NCI-H345 treated with DMSO at 0.1 percent for 48 hours (cell line): ENCODE data around the gene UBE2D4.

Experiments
- DNase-seq: peaks from one replicate; lab custom pipeline; 2025; ENCODE audit not compliant: unreplicated experiment; lab: John Stamatoyannopoulos, UW

Gene UBE2D4

DNA sequence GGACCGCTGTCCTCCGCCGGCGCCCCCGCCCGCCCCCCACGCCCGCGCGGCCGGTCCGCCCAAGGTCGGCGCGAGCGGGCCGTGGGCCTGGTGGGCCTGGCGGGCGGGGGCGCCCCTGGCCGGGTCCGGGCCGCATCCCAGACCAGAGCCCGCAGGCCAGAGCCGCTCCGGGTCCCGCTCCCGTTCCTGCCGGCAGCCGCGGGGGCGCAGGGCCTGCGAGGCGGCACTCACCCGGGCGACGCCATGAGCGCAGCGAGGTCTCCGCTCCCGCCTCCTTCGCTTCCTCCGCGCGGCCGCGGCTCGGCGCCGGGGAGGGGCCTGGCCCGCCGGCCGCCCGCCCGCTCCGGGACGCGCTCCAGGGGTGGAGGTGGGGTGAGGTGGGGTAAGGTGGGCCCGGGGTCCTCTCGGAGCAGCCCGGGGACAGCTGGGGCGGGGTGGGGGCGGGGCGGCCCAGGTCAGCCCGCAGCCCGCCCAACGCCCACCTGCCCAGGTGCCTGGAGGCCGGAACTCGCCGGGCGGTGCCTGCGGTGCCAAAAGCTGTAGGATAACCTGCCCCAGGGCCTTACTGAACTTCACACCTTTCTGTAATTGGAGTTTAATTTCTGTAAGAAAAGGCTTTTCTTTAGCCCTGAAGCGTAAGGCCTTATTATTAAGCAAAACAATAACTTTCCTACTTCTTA is 19.8 kb upstream of the UBE2D4 start, which contains the start of gene URGCP:
Gene URGCP (minus strand): TSS at position 266 of the 680 bp plus-strand sequence. CDS start 21 bp downstream, at position 245.
- peak; percentile 35 for DNase-seq

GRCh38 chr7:43914795-43915194 is 11.4 kb upstream of the UBE2D4 start:
- DNase-seq, result no peak

- no peak for DNase-seq
These were observed 10.3 kb upstream of the UBE2D4 start for GRCh38 chr7:43915907-43916306.

DNA sequence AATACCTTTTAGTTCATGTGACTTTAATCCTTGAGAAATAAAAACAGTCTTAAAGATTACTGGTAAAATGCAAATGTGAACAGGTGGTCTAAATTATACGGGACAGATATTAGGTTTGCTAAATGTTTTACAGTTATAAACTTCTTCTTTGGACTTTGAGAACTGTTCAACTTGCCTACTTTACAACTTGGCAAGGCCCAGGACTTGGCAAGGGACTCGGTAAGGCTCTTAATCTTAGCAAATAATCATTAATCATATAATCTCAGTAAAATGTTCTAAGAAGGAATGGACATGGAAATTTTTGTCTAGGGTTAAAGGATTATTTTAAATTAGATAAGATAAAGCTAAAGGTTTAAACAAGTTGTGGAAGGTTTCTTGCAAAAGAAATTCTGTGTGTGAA is 4.8 kb upstream of the UBE2D4 start:
- no peak for DNase-seq

DNA sequence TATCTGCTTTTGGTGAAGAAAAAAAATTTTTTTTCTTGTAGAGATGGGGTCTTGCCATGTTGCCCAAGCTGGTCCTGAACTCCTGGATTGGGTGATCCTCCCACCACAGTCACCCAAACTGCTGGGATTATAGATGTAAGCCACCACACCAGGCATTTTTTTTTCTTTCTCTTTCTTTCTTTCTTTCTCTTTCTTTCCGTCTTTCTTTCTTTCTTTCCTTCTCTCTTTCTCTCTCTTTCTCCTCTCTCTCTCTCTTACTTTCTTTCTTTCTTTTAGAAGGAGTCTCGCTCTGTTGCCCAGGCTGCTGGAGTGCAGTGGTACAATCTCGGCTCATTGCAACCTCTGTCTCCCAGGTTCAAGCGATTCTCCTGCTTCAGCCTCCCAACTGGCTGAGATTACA is 3.5 kb upstream of the UBE2D4 start:
- no peak for DNase-seq

DNA sequence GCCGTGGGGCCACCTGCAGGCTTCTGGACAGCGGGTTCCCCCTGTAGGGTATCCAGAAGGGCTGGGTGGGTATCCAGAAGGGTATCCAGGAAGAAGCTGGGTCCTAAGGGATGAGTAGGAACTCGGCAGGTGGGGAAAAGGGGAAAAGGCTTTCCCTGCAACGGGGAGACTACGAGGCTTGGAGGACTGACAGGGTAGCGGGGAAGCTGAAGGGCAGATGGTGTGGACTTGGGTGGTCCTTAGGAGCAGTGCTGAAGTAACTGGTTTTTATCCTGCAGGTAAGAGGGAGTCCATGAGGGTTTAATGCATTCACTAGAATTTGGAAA is 525 bp downstream of the UBE2D4 start:
- DNase-seq, result no peak

- DNase-seq, result no peak
These were observed 1.6 kb downstream of the UBE2D4 start for GRCh38 chr7:43927810-43928209.

GRCh38 chr7:43929529-43930457 is 3.6 kb downstream of the UBE2D4 start:
- no peak for DNase-seq

GRCh38 chr7:43931346-43931745 is 5.1 kb downstream of the UBE2D4 start:
- no peak for DNase-seq

DNA sequence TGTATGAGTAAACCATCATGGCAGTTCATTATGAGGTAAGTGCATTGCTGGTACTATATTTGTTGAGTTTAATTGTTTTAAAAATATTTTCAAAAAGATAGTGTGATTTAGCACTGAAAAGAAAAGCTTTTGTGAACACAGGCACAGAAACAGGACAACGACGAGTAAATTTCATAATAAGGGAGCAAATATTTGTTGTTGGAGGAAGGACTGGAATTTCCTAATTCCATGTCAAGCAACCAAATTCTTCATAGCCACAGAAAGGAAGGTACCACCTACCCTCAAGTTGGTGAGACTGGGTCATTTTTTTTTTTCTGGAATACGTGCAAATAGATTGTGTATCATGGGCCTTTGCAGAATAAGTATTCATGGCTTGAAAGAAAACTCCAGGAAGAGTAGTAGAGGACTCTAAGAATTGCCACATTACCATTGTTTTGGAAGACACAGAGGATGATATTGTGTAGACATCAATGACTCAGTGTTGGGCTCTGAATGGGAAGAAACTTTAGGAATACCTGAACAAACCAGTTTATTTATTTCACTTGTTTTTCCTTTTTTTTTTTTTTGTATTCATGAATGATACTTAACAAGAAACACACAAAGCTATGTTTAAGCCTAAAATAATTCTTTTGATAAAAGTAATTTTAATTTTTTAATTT is 7.8 kb downstream of the UBE2D4 start:
- no peak for DNase-seq

GRCh38 chr7:43937444-43937843 is 11.2 kb downstream of the UBE2D4 start:
- no peak for DNase-seq

DNA sequence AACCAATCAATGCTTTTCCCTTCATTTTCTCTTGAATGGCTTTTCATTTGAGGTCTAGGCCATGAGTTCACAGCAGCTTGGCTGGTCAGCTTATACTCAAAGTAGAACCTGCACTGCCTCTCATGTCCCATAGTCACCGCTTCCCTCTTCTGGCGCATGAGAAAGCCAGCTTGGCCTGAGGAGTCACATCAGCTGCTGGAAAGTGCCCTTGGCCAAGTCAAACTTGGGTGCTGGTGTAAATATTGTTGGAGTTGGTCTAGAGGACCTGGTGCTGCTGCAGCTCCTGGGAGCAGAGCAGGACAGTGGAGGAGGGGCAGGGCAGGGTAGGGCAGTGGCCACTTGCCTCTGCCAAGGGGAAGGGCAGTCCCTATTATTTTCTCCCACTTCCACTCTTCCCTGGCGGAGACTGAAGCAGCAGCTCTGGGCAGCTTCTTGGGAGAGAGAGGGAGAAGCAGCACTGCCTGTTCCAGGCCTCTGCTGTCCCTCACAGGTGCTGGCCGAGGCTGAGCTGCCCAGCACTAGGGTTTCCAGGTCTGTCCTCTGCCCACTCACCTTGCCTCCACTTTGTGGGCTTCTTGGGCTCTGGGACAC is 12.8 kb downstream of the UBE2D4 start:
- DNase-seq, result no peak

DNA sequence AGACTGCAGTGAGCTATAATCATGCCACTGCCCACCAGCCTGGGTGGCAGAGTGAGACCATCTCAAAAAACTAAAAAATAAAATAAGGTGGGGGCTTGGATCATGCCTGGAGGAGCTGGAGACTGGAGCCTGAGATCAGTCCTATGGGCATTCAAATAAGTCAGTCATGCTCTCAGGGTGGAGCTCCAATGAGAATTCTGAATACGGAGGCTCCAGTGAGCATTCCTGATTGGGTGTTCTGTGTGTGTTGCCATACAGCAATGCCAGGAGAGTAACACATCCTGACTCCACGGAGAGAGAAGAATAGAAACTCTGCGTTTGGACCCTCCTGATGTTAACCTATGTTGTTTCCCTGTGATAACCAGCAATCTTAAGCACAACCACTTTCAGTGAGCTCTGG is 16.0 kb downstream of the UBE2D4 start:
- DNase-seq, result no peak

GRCh38 chr7:43942997-43943396 is 16.8 kb downstream of the UBE2D4 start:
- no peak for DNase-seq

DNA sequence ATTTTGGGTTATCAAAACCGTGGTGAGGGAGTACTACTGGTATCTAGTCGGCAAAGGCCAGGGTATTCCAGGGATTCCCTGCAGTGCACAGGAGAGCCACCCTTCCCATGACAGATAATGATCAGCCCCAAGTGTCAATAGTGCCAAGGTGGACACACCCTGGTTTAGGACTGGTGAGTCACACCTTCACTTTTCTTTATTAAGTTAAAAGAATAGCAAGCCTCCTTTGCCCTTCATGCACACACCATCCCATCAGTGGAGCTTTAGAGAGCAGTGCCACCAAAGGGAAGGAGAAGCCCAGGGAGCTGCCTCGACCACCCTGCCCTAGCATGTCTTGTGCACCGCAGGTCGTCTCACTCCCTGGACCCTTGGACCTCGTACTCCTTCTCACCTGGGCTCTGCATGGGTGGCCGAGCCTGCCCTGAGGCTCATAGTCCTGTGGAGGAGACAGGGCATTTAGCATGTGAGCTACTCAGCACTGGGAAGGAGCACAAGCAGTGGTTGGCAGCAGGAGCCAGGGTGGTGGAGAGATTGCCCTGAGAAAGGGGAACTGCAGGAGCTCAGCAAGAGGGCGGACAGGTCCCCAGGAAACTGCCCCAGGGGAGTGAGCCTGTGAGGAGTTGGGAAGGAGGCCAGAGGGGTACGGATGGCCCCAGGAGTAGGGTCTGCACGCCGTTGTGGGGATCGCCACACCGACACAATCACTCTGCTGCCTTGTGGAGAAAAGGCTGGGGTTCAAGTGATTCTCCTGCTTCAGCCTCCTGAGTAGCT is 17.4 kb downstream of the UBE2D4 start:
- DNase-seq, result no peak

DNA sequence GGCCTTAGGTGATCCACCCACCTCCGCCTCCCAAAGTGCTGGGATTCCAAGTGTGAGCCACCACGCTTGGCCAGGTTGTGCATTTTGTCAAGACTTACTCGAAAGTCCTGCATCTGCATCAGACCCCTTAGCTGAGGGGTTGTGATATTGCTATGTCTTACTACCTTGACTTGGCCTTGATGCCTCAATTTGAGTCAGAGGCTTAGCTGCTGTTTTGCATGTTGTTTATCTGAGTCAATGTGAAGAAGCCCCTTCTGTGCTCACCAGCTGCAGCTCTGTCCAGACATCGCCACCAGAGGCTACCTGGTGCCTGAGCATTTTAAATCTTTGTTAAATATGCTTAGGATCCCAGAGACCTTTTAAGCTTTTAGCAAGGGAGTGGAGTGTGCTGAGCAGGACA is 18.1 kb downstream of the UBE2D4 start:
- no peak for DNase-seq

- DNase-seq, result no peak
These were observed 25.8 kb downstream of the UBE2D4 start for GRCh38 chr7:43952028-43952427.

- DNase-seq, result no peak
These were observed 26.8 kb downstream of the UBE2D4 start for GRCh38 chr7:43953071-43953470.

DNA sequence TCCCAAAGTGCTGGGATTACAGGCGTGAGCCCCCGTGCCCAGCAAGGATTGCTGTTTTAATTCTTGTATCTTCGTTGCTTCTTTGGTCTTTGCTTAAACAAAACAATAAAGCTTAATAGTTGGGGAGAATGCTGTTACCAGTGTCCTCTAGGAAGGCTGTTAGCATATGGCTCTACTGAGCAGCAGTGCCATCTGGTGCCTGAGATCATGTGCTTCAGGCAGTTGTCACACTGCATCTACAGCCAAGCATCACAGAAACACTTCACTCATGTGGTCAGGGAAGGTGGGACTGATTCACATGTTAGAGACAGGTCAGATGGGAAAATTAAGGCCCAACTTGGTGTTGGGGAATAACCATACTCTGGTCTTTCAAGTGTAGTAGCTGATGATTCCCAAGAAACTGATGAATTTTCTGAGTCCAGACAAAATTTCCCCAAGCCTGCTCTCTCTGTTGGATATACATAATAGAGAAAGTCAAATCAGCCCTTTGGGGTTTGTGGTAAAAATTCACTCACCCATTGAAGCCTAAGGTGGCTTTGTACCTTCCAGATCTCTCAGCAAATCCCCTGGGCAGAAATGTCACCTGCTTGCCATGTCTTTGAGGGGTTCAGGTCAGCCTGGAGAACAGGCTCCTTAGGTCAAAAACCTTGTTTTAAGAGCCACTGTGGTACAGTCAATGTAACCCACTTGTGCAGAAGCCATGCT is 28.4 kb downstream of the UBE2D4 start:
- peak; percentile 1 for DNase-seq

DNA sequence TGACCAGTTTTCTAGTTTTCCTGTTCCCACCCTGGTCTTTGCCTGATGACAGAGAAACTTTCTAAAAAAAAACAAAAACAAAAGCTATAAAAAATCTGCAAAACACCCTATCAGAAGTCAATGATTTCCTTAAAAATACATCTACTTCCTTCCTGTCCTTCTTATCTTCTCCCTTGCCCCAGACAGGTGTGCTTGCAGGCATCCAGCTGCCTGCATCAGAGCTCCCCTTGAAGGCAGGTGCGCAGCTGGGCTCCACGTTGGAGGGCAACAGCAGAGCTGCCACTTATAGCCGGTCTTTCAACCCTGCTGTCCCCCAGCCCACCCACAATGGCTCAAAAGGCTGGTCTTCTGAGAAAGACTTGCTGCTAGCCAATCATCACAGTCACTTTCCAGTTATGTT is 29.8 kb downstream of the UBE2D4 start:
- DNase-seq, result no peak
